NCI-H187 (cell line): ENCODE data around the gene PSTPIP1.

ENCODE experiments used
- DNase-seq, 2 experiments: peaks; one replicate each; lab custom pipeline; 2025; lab: John Stamatoyannopoulos, UW

Gene PSTPIP1

GRCh38 chr15:77070180-77070494 lies 75.2 kb downstream of the PSTPIP1 start:
- DNase-seq = no peak

DNA sequence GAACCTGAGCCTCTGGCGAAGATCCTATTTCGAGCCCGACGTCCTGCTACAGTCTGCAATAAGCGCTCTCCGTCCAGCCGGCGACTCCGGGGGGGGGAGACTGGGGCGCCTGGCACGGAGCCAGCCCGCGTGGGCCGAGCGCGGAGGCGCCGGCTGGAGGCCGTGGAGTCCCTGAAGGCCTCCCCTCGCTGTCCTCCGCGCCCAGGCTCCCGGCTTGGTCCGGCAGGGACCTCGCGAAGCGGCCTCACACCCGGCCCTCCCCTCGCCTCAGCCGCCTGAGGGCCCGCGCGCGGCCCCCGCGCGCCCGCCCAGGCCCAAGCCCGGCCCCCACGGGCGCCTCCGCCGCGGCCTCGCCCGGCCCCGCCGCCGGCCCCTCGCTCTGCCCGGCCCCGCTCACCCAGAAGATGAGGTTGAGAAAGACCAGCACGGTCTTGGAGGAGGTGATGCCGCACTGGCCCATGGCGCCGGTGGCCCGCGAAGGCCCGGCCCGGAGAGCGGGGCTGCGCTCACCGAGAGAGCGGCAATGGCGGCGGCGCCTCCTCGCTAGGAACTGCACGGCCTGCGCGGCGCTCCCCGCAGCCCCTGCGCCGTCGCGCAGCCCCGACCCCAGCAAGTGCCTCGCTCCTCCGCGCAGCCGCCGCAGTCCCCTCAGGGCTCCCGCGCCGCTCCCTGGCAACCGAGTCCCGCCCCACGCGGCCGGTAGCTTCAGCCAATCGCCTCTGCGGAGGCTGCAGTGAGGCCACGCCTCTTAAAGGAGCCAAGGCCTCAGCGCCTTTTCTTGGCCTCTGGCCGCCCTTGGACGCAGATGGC lies 75.8 kb downstream of the PSTPIP1 start, which contains the start of gene TSPAN3:
Gene TSPAN3 (minus strand): TSS at position 615 of the 810 bp plus-strand sequence. CDS start 155 bp downstream, at position 460.
- DNase-seq = peak; percentile 53 to 73

GRCh38 chr15:77071305-77072223 lies 76.6 kb downstream of the PSTPIP1 start:
- DNase-seq = no peak

GRCh38 chr15:77074350-77074749 lies 79.4 kb downstream of the PSTPIP1 start:
- DNase-seq = no peak

- DNase-seq = no peak
Measured at GRCh38 chr15:77075528-77075927, 80.6 kb downstream of the PSTPIP1 start.

DNA sequence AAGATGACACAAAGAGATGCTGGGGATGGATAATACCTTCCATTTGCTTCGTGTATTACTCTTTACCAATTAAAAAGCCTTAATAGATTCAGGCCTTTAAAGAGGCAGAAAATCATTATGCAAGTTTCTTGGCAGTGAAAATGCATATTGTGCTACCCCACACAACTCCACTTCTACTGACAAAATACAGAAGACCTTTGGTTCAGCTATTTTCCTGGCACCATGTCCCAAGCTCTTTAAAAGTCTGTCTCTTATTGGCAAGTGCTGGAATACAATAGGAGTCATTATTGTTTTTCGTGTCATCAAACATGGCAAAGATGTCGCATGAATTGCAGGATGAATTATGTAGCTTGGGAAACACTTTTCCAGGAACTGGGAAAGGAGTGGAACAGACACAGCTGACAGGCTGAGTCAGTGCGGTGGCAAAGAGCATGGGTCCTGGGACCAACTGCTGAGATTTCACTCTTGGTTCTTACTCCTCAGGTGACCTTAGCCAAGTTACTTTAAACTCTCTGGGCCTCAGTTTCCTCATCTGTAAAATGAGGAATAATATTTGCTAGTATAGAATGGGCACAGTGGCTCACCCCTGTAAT lies 81.5 kb downstream of the PSTPIP1 start:
- DNase-seq = no peak

DNA sequence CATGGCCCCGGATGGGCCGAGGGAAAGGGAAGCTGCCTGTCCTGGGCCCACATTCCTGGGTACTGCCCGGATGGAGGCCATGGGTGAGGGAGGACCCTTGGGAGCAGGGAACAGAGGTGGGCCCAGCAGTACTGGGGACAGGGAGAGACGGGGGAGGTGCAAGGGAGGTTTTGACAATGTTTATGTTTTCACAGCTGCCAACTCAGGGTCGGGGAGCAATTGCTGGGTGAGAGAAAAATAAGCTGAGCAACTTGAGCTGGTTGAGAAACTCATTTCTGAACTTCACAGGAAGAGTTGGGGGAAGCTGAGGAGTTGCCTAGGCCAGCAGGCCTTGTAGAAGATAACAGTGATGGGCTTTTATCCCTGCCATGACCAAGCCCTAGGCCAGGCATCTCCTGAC lies 87.0 kb downstream of the PSTPIP1 start:
- no peak for DNase-seq

DNA sequence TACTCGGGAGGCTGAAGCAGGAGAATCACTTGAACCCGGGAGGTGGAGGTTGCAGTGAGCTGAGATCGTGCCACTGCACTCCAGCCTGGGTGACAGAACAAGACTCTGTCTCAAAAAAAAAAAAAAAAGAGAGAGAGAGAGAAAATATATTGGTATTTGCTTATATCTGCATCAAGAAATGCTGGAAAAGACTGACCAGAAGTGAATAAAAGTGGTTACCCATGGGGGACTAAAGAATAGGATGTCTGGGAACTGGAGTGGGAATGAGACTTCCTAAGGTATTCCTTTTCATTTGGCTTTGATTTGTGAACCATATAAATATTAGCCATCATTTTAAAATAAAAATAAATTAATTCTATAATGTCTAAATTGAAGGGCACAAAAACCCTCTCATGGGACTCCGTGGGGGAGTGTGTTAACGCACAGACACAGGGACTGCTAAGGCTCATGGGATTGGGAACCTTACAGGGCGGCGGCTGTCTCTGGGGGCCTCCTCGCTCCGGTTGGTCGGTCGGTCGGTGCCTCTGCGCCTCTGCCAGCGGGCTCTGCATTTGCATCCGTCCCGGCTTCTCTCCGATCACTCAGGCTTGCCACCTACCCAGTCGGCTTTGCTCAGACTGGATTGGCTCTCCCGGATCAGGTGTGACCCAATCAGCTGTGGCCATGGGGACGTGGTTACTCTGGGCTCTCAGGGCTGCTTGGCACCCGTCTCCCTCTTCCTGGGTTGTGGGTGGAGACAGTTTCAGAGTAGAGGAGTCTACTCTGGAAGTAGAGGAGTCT lies 88.6 kb downstream of the PSTPIP1 start:
- DNase-seq = peak in 1 of 2 experiments; percentile 6

DNA sequence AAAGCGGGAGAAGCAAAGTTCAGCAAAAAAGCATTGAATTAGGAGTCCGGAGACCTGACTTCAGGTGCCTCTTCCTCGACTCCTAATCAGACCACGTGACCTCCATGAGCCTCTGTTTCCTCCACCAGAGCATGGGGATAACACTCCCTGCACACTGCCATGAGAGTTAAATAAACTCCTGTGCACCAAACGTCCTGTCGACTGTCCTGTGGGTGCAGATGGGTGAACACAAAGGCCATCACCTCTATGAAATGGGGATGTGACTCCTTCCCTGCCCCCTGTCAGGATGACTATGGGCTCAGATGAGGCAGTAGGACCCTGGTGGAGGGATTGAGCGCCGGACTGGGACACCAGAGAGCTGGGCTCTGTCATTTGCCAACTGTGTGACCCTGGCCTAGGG lies 89.5 kb downstream of the PSTPIP1 start:
- DNase-seq = no peak

DNA sequence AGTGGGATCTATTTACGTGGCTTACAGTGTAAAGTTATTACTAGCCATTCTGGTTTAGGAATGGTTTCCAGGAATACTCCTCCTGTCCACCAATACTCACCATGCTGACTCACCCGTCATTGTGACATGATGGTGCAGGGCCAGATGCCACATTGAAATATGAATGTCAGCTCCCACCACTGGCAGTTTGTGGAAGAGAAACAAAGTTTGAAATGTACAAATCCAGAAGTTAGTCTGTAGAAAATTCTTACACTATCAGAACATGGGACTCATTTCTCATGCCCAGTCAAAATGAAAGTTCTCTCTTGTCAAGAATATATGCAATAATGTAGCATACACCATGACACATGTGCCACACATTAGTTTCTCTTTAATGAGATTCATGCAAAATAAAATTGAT lies 90.4 kb downstream of the PSTPIP1 start:
- DNase-seq = no peak
